Coronary artery (tissue), 2 donors: Measurements from ENCODE around the gene LARP4.
"Not testable (repeated sequence)": the region's sequence is repeated elsewhere in the genome, so short reads cannot be mapped to it uniquely, and the experiment has no call there.

Source experiments
- DNase-seq: peaks from one replicate; pipeline ENCODE4 v3.0.0-alpha.2; 2017; ENCODE audit warnings: low spot score
- H3K27ac ChIP-seq, 2 donors: fragments of 200-600 bp; sonication (generic); one replicate each; pipeline ENCODE4 v1.5.1; 2016 to 2019
- H3K4me3 ChIP-seq: fragments of 200-600 bp; sonication (generic); 2 replicates; pipeline ENCODE4 v1.5.1; 2016; ENCODE audit warnings: mild to moderate bottlenecking, moderate library complexity
- TF ChIP-seq, protein P1 (sequence below): fragments of 200-600 bp; sonication (generic); IDR thresholded peaks from one replicate; pipeline ENCODE4 v1.5.1; 2019; ENCODE audit warnings: antibody characterized with exemption

LARP4 gene

DNA sequence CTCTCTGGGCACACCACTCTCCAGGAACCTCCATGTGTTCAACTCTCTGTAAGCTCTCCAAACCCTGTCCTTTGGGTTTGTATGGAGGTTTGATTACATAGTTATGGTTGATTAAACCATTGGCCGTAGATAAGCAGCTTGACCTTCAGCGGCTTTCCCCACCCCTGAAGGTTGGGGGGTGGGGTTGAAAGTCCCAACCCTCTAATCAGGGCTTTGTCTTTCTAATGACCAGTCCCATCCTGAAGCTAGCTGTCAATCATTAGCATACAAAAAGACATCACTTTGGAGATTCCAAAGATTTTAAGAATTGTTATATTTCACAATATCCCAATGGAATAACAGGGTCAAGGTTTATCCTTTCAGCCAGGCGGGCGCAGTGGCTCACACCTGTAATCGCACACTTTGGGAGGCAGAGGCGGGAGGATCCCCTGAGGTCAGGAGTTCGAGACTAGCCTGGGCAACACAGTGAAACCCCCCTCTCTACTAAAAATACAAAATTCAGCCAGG lies 12.7 kb upstream of the LARP4 start:
- no peak overlapping the region for H3K27ac ChIP-seq
- TF ChIP-seq, protein P1, sequence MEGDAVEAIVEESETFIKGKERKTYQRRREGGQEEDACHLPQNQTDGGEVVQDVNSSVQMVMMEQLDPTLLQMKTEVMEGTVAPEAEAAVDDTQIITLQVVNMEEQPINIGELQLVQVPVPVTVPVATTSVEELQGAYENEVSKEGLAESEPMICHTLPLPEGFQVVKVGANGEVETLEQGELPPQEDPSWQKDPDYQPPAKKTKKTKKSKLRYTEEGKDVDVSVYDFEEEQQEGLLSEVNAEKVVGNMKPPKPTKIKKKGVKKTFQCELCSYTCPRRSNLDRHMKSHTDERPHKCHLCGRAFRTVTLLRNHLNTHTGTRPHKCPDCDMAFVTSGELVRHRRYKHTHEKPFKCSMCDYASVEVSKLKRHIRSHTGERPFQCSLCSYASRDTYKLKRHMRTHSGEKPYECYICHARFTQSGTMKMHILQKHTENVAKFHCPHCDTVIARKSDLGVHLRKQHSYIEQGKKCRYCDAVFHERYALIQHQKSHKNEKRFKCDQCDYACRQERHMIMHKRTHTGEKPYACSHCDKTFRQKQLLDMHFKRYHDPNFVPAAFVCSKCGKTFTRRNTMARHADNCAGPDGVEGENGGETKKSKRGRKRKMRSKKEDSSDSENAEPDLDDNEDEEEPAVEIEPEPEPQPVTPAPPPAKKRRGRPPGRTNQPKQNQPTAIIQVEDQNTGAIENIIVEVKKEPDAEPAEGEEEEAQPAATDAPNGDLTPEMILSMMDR, result no peak
- no peak overlapping the region for H3K4me3 ChIP-seq
- DNase-seq, result no peak

DNA sequence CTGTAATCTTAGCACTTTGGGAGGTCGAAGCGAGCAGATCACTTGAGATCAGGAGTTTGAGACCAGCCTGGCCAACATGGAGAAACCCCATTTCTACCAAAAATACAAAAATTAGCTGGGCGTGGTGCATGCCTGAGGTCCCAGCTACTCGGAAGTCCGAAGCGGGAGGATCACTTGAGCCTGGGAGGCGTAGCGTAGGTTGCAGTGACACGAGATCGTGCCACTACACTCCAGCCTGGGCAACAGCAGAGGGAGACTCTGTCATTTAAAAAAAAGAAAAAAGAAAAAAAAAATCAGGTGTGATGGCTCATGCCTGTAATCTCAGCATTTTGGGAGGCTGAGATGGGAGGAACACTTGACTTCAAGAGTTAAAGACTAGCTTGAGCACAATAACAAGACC lies 11.9 kb upstream of the LARP4 start:
- not testable (repeated sequence) for H3K27ac ChIP-seq, DNase-seq, H3K4me3 ChIP-seq

DNA sequence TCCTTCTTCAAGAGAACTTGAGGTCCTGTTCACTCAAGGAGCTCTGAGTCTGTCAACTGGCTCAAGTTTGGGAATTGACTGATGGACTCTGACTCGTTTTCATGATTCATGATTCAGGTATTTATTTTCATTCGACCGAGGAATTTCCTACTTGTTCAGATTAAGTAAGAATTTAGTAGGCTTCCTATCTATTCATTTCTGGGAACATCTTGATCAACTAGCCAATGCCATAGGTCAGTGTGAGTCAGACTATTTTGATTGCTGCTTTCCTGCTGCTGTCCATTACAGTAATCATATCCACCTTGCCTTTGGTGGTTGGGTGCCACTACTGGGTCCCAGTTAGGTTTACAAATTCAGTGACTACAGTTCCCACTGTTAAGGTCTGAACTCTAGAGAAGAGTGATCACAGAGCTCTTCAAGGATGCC lies 10.4 kb upstream of the LARP4 start:
- peak overlapping the region in 1 of 2 donors; percentile 55 for H3K27ac ChIP-seq
- DNase-seq, result no peak
- TF ChIP-seq, protein P1, result no peak
- no peak overlapping the region for H3K4me3 ChIP-seq

DNA sequence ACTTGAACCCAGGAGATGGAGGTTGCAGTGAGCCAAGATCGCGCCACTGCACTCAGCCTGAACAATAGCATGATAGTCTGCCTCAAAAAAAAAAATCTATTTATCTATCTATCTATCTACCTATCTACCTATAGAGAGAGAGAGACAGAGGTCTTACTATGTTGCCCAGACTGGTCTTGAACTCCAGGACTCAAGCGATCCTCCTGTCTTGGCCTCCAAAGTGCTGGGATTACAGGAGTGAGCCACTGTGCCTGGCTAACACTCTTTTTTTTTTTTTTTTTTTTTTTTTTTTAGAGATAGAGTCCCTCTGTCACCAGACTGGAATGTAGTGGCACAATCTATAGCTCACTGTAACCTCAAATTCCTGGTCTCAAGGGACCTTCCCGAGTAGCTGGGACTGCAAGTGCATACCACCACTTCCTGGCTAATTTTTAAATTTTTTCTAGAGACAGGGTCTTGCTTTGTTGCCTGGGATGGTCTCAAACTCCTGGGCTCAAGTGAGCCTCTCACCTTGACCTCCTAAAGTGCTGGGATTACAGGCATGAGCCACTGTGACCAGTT lies 6.1 kb upstream of the LARP4 start:
- no peak for DNase-seq
- TF ChIP-seq, protein P1, result no peak
- no peak overlapping the region for H3K27ac ChIP-seq
- H3K4me3 ChIP-seq, result no peak overlapping the region

DNA sequence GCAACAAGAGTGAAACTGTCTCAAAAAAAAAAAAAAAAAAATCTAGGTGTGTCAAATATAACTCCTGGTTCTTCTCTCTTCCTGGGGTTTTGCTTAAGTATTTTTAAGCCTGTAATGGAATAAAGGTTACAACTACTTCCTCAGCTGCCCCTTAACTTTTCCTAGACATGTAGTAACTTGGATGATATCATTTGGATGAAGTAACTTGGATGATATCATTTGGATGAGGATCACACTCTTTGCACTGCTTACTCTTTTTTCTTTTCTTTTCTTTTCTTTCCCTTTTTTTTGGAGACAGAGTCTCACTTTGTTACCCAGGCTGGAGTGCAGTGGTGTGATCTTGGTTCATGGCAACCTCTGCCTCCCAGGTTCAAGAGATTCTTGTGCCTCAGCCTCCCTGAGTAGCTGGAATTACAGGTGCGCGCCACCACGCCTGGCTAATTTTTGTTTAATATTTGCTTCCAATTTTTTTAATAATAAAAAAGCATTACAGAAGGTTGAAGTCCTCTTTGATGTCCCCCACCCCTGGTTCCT lies 3.5 kb upstream of the LARP4 start:
- H3K27ac ChIP-seq, result no peak overlapping the region
- peak; percentile 2 for DNase-seq
- TF ChIP-seq, protein P1, result no peak
- H3K4me3 ChIP-seq, result no peak overlapping the region

DNA sequence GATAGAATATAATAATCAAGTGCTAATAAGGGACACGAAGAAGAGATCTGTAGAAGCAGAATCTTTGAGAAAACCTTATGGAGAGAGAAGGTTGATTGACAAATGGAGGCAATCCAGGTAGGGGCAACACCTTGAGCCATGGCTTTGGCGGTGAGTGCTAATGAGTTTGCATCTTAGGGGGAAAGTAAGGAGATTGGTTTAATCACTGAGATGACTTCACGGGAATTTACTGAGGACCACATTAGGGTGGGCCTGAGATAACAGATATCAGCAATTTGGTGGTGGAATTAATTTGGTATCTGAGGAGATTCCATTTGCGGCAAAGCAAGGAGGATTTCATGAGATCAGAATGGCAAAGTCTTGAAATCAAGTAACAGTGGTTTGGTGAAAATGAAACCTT lies 1.8 kb upstream of the LARP4 start:
- no peak for DNase-seq
- Histone ChIP-seq H3K4me3 (no peak overlapping the region), H3K27ac (no peak overlapping the region)
- TF ChIP-seq, protein P1, result no peak

DNA sequence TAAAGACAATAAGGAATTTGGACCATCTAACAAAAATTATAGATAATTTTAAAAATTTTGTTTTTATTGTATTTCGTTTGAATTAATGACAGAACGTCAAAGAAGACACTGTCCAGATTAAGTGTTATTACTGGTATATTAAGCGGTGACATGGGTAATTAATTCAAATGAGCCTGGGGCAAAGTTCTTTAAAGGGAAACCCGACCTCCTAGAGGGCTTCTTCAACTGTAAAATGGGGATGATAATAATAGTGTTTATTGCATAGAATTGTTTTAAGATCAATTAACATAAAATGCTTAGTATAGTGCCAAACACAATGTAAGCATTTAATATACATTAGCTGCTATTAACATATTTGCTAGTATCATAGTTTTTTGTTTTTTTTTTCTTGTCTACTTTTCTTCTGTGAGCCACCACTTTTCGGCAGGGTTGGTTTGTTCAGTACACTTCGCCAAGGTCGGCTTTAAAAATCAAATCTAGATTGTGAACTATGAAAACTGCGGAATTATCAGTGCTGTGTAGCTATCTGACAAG lies 514 bp upstream of the LARP4 start:
- peak overlapping the region; percentile 87 to 89 for H3K27ac ChIP-seq
- DNase-seq, result no peak
- peak overlapping the region; percentile 84 for H3K4me3 ChIP-seq
- TF ChIP-seq, protein P1, result no peak
